GM21529 (cell line): ENCODE measurements around the gene ATAD3B.
A peak's percentile ranks its signal among the peaks of the same experiment; 100 is the strongest.
"Not testable (repeated sequence)": the region's sequence is repeated elsewhere in the genome, so short reads cannot be mapped to it uniquely, and the experiment has no call there.

Experiments
- ATAC-seq: cut with Tn5 transposase; IDR thresholded peaks from one replicate; pipeline ENCODE4 v1.9.1; 2021; ENCODE audit not compliant: unreplicated experiment

ATAD3B gene

DNA sequence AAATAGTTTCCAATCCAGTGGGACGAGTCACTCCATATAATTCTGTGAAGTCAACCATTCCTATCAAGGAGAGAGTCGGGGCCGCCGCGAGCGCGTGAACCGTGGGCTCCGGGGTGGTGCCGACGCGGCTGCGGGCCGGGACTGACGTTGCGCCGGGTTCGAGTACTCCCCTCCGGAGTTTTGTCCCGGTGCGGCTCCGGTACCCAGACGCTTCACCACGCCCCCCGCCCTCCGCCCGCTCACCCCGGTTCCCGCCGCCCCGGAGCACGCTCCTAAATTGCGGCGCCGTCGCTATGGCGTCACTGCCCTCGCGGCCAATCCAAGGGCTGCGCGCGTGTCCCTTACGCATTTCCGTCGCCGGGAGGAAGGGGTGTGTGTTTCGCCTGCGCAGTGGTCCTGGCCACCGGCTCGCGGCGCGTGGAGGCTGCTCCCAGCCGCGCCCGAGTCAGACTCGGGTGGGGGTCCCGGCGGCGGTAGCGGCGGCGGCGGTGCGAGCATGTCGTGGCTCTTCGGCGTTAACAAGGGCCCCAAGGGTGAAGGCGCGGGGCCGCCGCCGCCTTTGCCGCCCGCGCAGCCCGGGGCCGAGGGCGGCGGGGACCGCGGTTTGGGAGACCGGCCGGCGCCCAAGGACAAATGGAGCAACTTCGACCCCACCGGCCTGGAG lies at the start of gene ATAD3B:
Gene ATAD3B, plus strand, starts transcription at position 377 of the 664 bp plus-strand sequence. Its CDS starts 120 bp downstream, at position 497.
- peak; percentile 97 for ATAC-seq

- no peak for ATAC-seq
These were observed 49.6 kb upstream of the ATAD3B start for GRCh38 chr1:1421907-1422464.

DNA sequence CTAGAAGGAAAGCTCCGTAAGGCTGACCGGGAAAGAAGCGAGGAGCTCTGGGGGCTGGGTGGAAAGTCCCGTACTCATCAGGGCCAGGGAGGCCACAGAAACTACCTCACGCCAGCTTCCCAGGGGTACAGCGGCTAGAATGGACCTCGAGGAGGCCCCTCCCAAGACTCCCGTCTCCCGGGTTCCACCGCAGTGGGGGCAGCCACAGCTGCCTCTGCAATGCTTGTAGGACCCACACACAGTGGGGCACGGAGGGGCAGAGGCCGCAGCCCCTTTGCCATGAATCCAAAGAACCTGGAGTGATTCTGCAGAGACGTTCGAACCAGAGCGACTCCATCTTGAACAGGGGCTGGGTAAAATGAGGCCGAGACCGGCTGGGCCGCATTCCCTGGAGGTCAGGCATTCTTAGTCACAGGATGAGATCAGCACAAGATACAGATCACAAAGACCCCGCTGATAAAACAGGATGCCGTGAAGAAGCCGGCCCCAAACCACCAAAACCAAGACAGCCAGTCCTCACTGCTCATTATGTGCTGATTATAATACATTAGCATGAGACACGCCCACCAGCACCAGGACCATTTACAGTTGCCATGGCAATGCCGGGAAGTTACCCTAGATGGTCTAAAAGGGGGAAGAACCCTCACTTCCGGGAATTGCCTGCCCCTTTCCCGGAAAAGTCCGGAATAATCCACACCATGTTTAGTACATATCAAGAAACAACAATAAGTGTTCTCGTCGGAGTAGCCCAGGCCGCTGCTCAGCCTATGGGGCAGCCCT lies 48.9 kb upstream of the ATAD3B start:
- ATAC-seq = no peak

DNA sequence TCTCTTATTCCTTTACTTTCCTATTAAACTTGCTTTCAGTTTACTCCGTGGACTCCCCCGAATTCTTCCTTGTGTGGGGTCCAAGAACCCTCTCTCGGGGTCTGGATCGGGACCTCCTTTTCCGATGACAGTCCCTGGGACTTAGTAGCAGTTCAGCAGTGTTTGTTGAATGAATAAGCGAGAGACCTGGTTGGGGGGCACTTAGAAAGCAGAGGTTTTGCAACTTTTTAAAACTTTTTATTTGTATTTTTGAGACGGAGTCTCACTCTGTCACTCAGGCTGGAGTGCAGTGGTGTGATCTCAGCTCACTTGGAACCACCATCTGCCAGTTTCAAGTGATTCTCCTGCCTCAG lies 48.3 kb upstream of the ATAD3B start:
- no peak for ATAC-seq

- no peak for ATAC-seq
These were observed 46.9 kb upstream of the ATAD3B start for GRCh38 chr1:1424707-1425106.

GRCh38 chr1:1425426-1425752 lies 46.2 kb upstream of the ATAD3B start:
- no peak for ATAC-seq

- no peak for ATAC-seq
These were observed 45.6 kb upstream of the ATAD3B start for GRCh38 chr1:1425753-1426495.

DNA sequence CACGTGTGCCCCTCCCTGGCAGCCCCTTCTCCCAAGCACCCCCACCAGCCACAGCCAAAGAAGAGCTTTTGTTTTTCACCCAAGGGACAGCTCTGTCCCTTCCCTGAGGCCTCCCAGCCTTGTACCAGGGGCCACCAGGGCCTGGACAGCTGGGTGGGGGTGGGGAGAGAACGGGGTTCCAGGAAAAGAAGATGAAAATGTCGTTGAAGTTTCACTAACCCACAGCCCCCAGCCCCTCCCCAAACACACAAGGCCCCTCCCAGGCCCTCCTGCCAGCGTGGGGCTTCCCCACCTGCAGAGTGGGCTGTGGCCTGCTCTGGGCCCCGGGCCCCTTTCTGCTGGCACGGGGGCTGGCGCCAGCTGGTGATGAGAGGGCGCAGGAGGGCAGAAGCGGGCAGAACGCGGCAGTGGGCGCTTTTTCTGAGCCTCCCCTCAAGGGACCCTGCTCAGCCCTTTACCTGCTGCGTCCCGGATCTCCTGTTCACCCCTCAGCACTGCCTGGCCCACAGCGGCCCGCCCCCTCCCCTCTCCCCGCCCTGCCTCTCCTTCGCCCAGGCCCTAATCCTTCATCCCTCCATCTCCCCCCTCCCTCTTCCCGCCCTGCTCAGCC lies 45.0 kb upstream of the ATAD3B start:
- no peak for ATAC-seq

DNA sequence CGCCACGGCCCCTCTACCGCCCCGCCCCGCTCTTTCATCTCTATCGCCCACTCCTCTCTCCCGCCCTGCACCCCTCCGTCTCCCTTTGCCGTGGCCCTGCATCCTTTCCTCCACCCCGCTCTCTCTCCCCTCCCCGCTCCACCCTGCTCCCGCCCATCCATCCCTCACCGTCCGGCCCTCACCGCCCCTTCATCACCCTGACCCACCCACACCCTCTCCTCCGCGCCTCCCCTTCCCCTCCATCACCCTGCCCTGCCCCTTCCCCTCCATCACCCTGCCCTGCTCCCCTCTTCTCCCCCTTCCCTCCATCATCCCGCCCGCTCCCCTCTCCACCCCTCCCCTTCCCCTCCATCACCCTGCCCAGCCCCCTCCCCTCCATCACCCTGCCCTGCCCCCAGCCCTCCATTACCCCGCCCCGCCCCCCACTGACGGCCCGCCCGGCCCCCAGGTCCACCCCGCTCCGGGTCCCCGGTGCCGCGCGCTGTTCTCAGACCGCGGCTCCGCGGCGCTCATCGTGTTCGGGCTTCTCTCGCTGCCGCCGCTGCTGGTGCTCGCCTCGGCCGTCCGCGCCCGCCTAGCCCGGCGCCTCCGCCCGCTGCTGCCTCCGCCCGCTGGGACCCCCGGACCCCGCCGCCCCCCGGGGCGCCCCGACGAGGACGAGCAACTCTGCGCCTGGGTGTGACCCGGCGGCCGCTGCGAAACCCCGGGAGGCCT lies 44.3 kb upstream of the ATAD3B start:
- ATAC-seq = no peak

- ATAC-seq = no peak
These were observed 43.8 kb upstream of the ATAD3B start for GRCh38 chr1:1427820-1428148.

DNA sequence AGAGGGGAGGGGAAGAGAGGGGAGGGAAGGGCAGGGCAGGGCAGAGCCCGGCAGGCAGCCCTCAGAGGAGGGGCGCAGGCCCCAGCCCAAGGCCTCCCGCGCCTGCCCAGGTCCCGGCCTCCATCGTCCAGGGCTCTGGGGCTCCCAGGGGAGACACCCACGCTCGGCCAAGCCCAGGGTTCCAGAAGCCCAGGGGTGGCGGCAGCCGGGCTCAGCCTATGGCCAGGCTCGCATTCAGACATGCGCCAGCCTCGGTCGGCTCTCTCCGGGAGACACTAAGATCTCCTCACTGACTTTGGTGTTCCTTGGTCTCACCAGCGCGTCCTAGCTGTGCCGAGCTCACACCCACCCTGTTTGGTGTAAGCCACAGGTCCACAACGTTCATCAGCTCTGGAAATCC lies 43.4 kb upstream of the ATAD3B start:
- no peak for ATAC-seq

GRCh38 chr1:1428967-1429366 lies 42.6 kb upstream of the ATAD3B start:
- not testable (repeated sequence) for ATAC-seq

GRCh38 chr1:1429671-1430073 lies 41.9 kb upstream of the ATAD3B start:
- ATAC-seq = no peak

DNA sequence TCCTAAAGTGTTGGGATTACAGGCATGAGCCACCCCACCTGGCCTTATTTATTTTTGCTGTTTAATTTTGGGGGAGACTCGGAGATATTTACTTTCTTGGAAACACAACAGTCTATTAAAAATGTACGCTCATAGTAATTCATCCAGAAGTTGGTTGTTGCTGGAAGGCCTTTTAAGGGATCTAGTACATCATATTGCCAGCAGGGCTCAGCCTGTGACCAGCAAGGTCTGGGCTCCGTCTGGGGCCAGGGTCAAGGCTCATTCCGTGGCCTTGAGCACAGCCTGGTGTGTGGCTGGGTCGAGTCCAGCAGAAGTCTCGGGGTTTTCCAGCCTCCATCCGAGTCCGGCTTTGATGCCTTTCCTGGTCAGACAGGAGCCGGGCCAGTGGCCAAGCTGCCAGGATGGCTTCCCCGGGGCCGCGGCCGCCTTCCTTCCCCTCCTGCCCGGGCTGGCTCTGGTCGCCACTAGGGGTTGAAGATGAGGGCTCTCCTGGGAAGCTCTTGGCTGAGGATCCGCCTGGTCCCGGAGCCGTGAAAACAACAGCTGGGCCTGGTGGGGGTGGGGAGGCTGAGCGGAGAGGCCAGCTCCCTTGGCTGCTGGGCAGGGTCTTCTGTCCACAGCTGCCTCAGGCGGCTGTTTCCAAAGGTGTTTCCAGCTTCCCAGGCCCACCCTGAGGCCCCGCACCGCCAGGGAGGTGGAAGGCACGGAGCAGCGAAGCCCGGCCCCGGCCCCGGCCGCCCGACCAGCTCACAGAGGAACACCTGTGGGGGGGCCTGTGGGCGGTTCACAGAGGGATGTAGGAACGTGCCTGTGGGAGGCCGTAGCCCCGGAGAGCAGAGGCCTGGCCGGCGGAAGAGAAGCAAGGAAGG lies 41.2 kb upstream of the ATAD3B start:
- ATAC-seq = no peak

DNA sequence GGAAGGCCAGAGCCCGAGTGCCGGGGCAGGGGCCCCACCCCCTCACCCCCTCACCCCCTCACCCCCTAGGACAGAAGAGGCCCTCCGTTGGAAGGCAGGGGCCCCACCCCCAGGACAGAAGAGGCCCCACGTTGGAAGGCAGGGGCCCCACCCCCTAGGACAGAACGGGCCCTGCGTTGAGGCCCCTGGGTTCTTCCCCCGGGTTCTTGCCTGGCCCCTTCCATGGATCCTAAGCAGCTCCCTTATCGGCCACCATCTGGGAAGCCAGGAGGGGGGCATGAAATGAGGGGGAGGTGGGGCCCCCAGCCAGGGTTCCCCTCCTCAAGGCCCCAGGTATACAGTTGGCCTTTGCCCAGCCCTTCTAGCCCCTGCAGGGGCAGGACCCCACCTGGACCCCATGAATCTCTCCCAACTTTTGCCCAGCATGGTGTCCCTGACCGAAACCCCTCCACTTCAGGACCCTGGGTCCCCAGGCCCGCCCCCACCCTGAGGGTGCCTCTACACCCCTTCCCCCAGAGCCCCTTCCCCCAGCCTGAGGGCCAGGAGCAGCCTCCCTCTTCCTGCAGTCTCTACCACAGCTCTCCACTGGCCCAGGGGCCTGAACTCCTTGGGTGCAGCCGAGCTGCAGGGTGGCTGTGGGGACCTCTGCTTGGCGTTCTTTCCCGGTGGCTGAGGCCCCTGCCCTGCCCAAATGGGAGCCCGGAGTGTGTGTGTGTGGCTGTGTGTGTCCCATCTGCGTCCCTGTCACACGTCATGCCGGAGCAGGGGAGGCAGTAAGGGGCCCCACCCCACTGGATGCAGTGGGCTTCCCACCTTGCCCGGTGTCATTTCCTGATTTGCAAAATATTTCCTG lies 40.3 kb upstream of the ATAD3B start:
- no peak for ATAC-seq

DNA sequence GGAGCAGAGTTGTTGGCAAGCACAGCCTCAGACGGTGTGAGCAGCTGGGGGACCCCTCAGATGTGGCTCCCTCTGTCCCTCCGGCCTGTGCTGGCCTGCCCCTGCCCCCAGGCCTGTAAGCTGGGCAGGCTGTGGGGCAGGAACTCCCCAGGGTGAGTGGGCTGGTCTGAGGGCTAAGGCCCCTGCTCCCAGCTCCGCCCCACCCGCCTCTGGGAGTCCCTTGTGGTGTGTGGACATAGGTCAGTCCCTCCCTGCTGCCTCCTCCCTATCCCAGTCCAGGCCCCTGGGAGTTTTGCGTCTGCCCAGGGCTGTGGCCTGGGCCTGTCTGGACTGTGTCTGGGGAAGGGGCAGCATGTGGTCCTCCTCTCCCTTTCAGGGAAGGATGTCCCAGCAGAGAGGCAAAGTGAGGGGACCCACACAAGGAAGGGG lies 39.7 kb upstream of the ATAD3B start:
- ATAC-seq = no peak

DNA sequence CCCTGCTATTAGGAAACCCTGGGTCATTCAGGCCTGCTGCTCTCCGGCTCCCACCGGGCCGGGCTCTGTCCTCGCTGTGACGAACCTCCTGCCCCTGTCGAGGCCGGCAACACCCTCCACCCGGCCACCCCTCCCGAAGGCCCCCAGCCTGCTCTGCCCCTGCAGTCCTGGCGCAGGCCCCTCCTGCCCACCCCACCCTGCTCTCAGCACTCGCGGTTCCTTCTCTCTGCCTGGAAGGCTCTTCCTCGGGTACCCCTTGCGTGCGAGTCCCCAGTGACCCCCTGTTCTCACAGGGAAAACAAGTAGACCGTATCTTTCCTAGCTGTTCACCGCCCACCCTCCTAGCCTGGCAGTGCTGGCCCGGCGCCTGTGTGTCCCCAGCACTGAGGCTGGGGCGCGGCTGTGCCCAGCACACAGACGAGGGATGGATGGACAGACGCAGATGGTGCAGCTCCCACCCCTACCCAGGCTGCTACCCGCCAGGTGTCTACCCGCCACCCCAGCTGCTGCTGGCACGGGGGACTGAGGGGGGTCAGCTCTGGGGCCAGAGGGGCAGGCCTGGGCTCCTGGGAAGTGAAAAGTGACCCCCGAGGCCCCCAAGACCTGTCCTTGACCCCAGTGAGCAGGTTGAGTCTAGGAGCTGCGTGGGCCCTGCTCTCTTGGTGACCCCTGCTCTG lies 39.2 kb upstream of the ATAD3B start:
- no peak for ATAC-seq
